CD14-positive monocyte (primary cell): ENCODE data around the gene THUMPD2. TPM values are rescaled to one million over a fixed set of nuclear protein-coding genes. Genes with fewer than 3 reads are reported as not detected.

Experiments used
- DNase-seq, 3 donors: peaks; one replicate each; pipeline ENCODE4 v3.0.0-alpha.2; 2011 to 2022
- H2AFZ ChIP-seq: 2 replicates; pipeline ENCODE4 v1.6.0; 2012; ENCODE audit warnings: mild to moderate bottlenecking, low read depth, low read length, inconsistent platforms; ENCODE audit not compliant: insufficient read depth, poor library complexity, severe bottlenecking
- H3K27ac ChIP-seq, 2 donors: 1 replicate in 1 of 2; 2 replicates in 1 of 2; pipeline ENCODE4 v1.5.1; 2012 to 2013; ENCODE audit warnings: low read length in 2 of 2, control low read depth in 1 of 2, inconsistent platforms in 1 of 2, low read depth in 1 of 2, mild to moderate bottlenecking in 1 of 2
- H3K27me3 ChIP-seq, 2 donors: one replicate each; pipeline versions ENCODE4 v1.6.0 to v1.6.1; 2011 to 2013; ENCODE audit warnings: low read length in 2 of 2; ENCODE audit not compliant: control insufficient read depth in 2 of 2, insufficient read depth in 2 of 2
- H3K36me3 ChIP-seq, 2 donors: replicated peaks in 1 of 2; 1 replicate in 1 of 2; 2 replicates in 1 of 2; pipeline versions ENCODE4 v1.5.1 to v1.6.1; 2012 to 2013; ENCODE audit warnings: low read length in 2 of 2, control low read depth in 1 of 2, inconsistent platforms in 1 of 2, mild to moderate bottlenecking in 1 of 2; ENCODE audit not compliant: insufficient read depth in 2 of 2, control insufficient read depth in 1 of 2
- H3K4me1 ChIP-seq, 2 donors: 1 replicate in 1 of 2; 2 replicates in 1 of 2; pipeline versions ENCODE4 v1.5.1 to v1.6.1; 2012 to 2013; ENCODE audit warnings: low read length in 2 of 2, control low read depth in 1 of 2, inconsistent platforms in 1 of 2, mild to moderate bottlenecking in 1 of 2, moderate library complexity in 1 of 2; ENCODE audit not compliant: insufficient read depth in 2 of 2, control insufficient read depth in 1 of 2
- H3K4me2 ChIP-seq: replicated peaks from 2 replicates; pipeline ENCODE3; 2012; ENCODE audit warnings: low read length, moderate library complexity, mild to moderate bottlenecking; ENCODE audit not compliant: poor library complexity, severe bottlenecking; ENCODE audit errors: extremely low read depth
- H3K4me3 ChIP-seq, 3 experiments: fragments of 200-600 bp in 1 of 3; sonication (generic) in 1 of 3; replicated peaks in 1 of 3; 1 replicate in 2 of 3; 2 replicates in 1 of 3; pipeline ENCODE4 v1.5.1; 2011 to 2013; ENCODE audit warnings: low read length in 3 of 3, mild to moderate bottlenecking in 3 of 3, control low read depth in 2 of 3, low read depth in 2 of 3, inconsistent platforms in 1 of 3, moderate library complexity in 1 of 3
- H3K79me2 ChIP-seq: 2 replicates; pipeline ENCODE4 v1.6.0; 2012; ENCODE audit warnings: mild to moderate bottlenecking, control low read depth, inconsistent platforms, low read length, moderate library complexity; ENCODE audit not compliant: insufficient read depth
- H3K9ac ChIP-seq: 2 replicates; pipeline ENCODE4 v1.6.0; 2017; ENCODE audit warnings: low read length, mild to moderate bottlenecking; ENCODE audit not compliant: insufficient read depth, poor library complexity, severe bottlenecking
- H3K9me3 ChIP-seq, 2 donors: replicated peaks in 1 of 2; 1 replicate in 1 of 2; 2 replicates in 1 of 2; pipeline versions ENCODE4 v1.5.1 to v1.6.1; 2012 to 2013; ENCODE audit warnings: low read length in 2 of 2, control low read depth in 1 of 2; ENCODE audit not compliant: control insufficient read depth in 1 of 2, insufficient read depth in 1 of 2
- H4K20me1 ChIP-seq: 2 replicates; pipeline ENCODE4 v1.6.0; 2012; ENCODE audit warnings: mild to moderate bottlenecking, low read length, control low read depth, moderate library complexity; ENCODE audit not compliant: insufficient read depth
- H3K27ac Mint-ChIP-seq, 7 donors: one replicate each; pipeline ENCODE4 v1.8.0; 2020; ENCODE audit warnings: mild to moderate bottlenecking in 7 of 7, mixed read lengths in 7 of 7, moderate library complexity in 6 of 7, inconsistent platforms in 2 of 7
- H3K27me3 Mint-ChIP-seq, 3 donors: one replicate each; pipeline ENCODE4 v1.8.0; 2021 to 2022; ENCODE audit warnings: low read depth in 3 of 3, mild to moderate bottlenecking in 3 of 3, mixed read lengths in 3 of 3, moderate library complexity in 3 of 3, inconsistent platforms in 1 of 3
- H3K36me3 Mint-ChIP-seq, 2 donors: one replicate each; pipeline ENCODE4 v1.8.0; 2020; ENCODE audit warnings: mixed read lengths in 2 of 2, inconsistent platforms in 1 of 2, mild to moderate bottlenecking in 1 of 2
- H3K4me1 Mint-ChIP-seq: one replicate; pipeline ENCODE4 v1.8.0; 2020; ENCODE audit warnings: mild to moderate bottlenecking, mixed read lengths
- H3K4me3 Mint-ChIP-seq, 2 donors: one replicate each; pipeline ENCODE4 v1.8.0; 2020; ENCODE audit warnings: mild to moderate bottlenecking in 2 of 2, mixed read lengths in 2 of 2, moderate library complexity in 1 of 2
- H3K9me3 Mint-ChIP-seq, 7 donors: one replicate each; pipeline ENCODE4 v1.8.0; 2020 to 2022; ENCODE audit warnings: mixed read lengths in 7 of 7, mild to moderate bottlenecking in 6 of 7, moderate library complexity in 6 of 7, inconsistent platforms in 2 of 7
- WGBS: methylation state at CpG from one replicate; pipeline ENCODE4 v1.1.5; 2013; ENCODE audit warnings: missing lambda C conversion rate; ENCODE audit not compliant: insufficient coverage; 5-methylcytosine and 5-hydroxymethylcytosine counted together
- intact Hi-C, 2 donors: fragments of 100-400 bp; cut with micrococcal nuclease; formaldehyde crosslinking; loops; one replicate each; pipeline versions ENCODE4 v1.15.0 to v1.15.1; 2023
- polyA plus RNA-seq, 3 donors: library from polyadenylated mRNA; depleted of rRNA in 1 of 3; unstranded in 2 of 3; stranded (reverse) in 1 of 3; fragments of 300-500 nt in 2 of 3; fragments of >200 nt in 1 of 3; fragmentation: Illumina TruSeq in 2 of 3; gene quantifications; 1 replicate in 2 of 3; 2 replicates in 1 of 3; pipeline ENCODE4 v1.2.3, GENCODE V29; 2012 to 2021
- TF ChIP-seq, protein P1 (sequence below): fragments of 200-600 bp; IDR thresholded peaks from one replicate; pipeline ENCODE4 v1.8.0; 2022; ENCODE audit warnings: antibody characterized with exemption, mild to moderate bottlenecking

The THUMPD2 gene
- polyA plus RNA-seq, 3 donors = 2.8 to 5.9 (median 4.2) TPM

DNA sequence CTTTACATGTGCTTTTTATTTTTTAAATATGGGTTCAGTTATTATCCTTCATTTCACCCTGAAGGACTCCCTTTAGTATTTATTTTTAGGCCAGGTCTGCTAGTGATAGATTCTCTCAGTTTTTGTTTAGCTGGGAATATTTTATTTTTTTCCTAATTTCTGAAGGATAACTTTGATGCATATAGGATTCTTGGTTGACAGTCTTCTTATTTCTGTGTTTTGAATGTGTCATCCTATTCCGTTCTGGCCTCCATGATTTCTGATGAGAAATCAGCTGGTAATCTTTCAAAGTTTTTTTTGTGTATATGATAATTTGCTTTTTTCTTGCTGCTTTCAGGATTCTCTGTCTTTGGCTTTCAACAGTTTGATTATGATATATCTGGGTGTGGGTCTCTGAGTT lies 77.9 kb downstream of the THUMPD2 start:
- peaks cover 0 to 3% (median 0%) of the 10 kb centered on the region in 3 donors for H3K27me3 Mint-ChIP-seq
- peaks cover 6 to 23% (median 17%) of the 10 kb centered on the region in 7 donors for H3K9me3 Mint-ChIP-seq
- no peaks in the 10 kb centered on the region for H3K36me3 Mint-ChIP-seq
- H3K9me3 ChIP-seq = peaks cover 4 to 19% of the 10 kb centered on the region in 2 donors
- no peak for DNase-seq
- 100% methylated on average over 1 of the region's 1 CpG for WGBS
- no peak overlapping the region for H3K27ac ChIP-seq
- no peaks in the 10 kb centered on the region for H3K79me2 ChIP-seq
- H3K4me3 ChIP-seq = no peak overlapping the region
- no peaks in the 10 kb centered on the region for H3K4me1 ChIP-seq
- no peak overlapping the region for H3K9ac ChIP-seq
- TF ChIP-seq, protein P1, sequence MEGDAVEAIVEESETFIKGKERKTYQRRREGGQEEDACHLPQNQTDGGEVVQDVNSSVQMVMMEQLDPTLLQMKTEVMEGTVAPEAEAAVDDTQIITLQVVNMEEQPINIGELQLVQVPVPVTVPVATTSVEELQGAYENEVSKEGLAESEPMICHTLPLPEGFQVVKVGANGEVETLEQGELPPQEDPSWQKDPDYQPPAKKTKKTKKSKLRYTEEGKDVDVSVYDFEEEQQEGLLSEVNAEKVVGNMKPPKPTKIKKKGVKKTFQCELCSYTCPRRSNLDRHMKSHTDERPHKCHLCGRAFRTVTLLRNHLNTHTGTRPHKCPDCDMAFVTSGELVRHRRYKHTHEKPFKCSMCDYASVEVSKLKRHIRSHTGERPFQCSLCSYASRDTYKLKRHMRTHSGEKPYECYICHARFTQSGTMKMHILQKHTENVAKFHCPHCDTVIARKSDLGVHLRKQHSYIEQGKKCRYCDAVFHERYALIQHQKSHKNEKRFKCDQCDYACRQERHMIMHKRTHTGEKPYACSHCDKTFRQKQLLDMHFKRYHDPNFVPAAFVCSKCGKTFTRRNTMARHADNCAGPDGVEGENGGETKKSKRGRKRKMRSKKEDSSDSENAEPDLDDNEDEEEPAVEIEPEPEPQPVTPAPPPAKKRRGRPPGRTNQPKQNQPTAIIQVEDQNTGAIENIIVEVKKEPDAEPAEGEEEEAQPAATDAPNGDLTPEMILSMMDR = no peak
- no peaks in the 10 kb centered on the region for H3K36me3 ChIP-seq
- intact Hi-C loops = no loop called here
- H2AFZ ChIP-seq = no peak overlapping the region
- H3K27ac Mint-ChIP-seq = no peak overlapping the region
- H4K20me1 ChIP-seq = no peaks in the 10 kb centered on the region
- no peak overlapping the region for H3K4me3 Mint-ChIP-seq
- no peak overlapping the region for H3K4me2 ChIP-seq
- H3K27me3 ChIP-seq = no peaks in the 10 kb centered on the region
- no peaks in the 10 kb centered on the region for H3K4me1 Mint-ChIP-seq

DNA sequence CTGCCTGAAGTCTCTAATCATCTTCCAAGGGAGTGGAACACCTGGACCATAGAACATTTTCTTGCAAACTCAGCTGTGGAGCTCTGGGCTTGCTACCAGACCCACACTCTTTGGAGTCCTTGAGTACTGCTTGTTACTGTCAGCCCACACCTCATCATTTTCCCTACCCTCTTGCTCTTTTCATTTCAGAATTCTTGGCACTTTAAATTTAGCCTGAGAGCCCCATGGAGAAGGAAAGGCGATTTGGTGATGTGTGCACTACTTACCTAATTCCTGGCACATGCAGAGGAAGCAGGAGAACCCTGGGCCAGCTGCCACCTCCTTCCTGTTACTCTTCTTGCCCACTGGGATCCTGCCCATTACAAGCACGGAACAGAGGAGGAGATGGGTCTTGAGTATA lies 81.6 kb downstream of the THUMPD2 start:
- H3K4me2 ChIP-seq = no peak overlapping the region
- H3K9ac ChIP-seq = no peak overlapping the region
- H3K79me2 ChIP-seq = no peaks in the 10 kb centered on the region
- no peak overlapping the region for H3K27ac ChIP-seq
- H3K27me3 ChIP-seq = no peaks in the 10 kb centered on the region
- H3K4me1 ChIP-seq = no peaks in the 10 kb centered on the region
- Mint-ChIP-seq H3K9me3 (peaks cover 3 to 19% (median 13%) of the 10 kb centered on the region in 7 donors), H3K27ac (no peak overlapping the region), H3K36me3 (no peaks in the 10 kb centered on the region), H3K4me3 (no peak overlapping the region), H3K27me3 (peaks cover 0 to 3% (median 0%) of the 10 kb centered on the region in 3 donors), H3K4me1 (no peaks in the 10 kb centered on the region)
- no peaks in the 10 kb centered on the region for H4K20me1 ChIP-seq
- no peak for DNase-seq
- WGBS = no CpG with 5 or more reads among the region's 2 CpGs
- peaks cover 0 to 18% of the 10 kb centered on the region in 2 donors for H3K9me3 ChIP-seq
- TF ChIP-seq, protein P1 = no peak
- no peak overlapping the region for H2AFZ ChIP-seq
- H3K4me3 ChIP-seq = no peak overlapping the region
- intact Hi-C loops = no loop called here
- H3K36me3 ChIP-seq = no peaks in the 10 kb centered on the region
